NCI-H1417 (cell line): ENCODE results near the gene TDRD1.

Experiments
- DNase-seq, 3 experiments: peaks; one replicate each; lab custom pipeline; 2025; lab: John Stamatoyannopoulos, UW

The TDRD1 gene

DNA sequence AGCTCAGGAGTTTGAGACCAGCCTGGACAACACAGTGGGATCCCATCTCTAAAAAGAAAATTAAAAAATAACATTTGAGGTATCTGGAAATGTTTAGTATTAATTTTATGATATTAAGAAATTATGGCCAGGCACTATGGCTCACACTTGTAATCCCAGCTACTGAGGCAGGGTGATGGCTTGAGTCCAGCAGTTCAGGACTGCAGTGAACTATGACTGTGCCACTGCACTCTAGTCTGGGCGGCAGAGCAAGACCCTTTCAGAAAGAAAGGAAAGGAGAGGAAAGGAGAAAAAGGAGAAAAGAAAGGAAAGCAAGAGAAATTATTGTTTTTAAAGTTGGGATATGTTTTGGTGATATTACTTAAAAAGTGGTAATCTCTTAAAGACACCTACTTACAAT, 2.6 kb upstream of the TDRD1 start:
- no peak for DNase-seq

DNA sequence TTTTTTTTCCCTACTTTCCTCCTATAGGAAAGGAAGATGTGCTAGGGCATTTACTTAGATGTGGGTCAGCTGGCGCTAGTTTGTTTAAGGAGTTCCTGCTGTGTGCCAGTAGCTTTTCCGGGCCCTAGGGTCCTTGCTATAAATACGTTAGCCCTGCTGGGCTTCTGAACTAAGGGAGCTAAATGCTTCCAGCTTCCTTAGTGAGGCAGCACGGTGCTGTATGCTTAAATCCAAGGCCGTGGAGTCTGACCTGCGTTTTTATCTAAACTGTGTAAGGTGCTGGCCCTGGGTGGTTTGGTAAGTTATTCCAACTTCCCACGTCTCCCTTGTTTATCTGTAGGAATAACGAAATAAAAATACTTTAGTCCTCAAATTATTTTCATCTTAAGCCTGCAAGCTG, 594 bp downstream of the TDRD1 start:
- DNase-seq, result no peak

DNA sequence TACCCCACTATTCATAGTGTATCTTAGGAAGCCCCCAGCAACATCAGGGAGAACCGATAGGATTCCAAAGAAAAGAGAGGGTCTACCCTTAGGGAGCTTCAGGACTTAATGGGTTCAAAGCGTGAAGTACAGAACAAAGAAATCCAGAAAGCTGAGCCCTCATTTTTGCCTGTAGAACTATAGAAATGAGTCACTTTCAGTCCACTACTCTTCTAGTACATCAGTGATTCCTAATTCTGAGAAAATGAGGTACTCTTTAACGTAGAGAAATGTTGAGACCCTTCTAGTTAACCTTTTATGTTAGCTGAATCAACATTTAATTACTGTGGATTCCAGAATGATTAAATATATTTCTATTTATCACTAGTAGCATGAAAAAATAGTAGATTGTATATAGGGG, 1.8 kb downstream of the TDRD1 start:
- no peak for DNase-seq

DNA sequence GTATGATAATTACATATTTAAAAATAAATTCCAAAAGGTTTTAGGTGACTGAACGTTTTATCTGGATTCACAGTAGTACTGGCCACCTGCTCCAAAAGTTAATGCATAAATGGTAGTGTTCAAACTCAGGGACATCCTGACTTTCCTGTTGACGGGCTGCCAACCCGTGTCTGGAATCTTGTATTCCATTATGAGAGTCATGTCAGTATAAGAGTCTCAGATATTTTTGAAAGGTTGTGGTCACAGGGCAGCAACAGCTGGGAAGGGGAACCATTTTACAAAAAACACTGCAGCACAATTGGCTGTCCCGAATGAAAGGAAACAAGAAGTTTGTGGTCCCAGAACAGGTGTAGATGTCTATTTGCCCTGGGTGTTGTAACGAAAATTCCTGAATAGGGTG, 2.8 kb downstream of the TDRD1 start:
- DNase-seq, result no peak

DNA sequence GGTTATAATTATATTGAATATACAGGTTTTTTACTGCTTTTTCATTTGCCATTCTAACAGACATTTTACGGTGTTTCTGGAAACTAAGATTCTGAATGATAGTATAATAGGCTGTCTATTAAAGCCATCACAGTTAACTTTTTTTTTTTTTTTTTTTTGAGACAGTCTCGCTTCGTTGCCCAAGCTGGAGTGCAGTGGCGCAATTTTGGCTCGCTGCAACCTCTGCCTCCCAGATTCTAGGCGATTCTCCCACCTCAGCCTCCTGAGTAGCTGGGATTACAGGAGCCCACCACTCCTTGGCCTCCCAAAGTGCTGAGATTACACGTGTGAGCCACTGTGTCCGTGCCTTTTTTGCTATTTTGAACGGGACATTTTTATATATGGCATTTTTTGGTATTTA, 4.4 kb downstream of the TDRD1 start:
- DNase-seq, result no peak

DNA sequence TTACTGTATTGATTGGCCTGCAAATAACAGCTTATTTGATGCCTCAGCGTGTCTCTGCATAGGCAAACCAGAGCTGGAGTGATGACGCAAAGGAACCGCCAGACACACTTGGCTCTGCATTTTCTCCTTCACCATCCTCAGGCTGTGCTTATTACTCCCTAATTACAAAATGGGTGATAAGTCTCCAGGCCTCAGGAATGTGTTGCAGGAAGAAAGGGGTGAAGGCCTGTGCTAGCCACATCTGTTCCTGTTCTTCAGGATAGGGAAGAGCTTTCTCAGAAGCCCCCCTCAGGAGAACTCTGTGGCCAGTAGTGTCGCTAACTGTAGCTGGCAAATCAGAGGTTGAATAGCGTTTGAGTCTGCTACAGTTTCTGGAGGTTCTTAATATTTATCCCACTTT, 5.1 kb downstream of the TDRD1 start:
- DNase-seq, result no peak

DNA sequence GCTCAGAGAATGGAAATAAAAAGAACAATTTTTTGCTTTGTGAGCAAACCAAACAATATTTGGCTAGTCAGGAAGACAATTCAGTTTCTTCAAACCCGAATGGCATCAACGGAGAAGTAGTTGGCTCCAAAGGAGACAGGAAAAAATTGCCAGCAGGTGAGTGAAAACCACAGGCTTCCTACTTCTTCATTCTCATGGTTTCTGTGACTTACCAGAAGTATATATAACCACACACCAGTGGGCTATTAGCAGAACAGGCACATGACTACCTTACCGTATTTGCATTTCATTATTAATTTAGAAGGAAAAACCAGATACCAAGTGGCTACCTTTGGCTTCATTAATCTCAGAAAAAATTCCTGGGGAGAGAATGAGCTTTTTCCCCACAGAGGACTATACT, 8.8 kb downstream of the TDRD1 start:
- DNase-seq, result no peak

DNA sequence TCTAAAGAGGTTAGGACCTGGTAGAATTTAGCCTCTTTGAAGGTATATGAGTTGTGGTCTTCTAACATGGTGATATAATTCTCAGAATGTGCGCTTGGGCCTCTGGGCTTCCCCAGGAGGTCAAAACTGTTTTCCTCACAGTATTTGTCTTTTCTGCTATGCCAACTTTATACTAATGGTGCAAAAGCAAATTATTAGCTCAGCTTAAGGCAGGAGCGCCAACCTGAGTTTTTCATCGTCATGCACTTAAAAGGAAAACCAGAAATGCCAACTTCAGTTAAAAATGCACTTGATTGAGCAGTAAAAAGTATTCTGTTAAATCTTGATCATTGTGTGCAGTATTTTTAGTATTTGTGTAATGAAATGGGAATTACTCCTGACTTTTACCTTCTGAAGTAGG, 9.7 kb downstream of the TDRD1 start:
- no peak for DNase-seq

DNA sequence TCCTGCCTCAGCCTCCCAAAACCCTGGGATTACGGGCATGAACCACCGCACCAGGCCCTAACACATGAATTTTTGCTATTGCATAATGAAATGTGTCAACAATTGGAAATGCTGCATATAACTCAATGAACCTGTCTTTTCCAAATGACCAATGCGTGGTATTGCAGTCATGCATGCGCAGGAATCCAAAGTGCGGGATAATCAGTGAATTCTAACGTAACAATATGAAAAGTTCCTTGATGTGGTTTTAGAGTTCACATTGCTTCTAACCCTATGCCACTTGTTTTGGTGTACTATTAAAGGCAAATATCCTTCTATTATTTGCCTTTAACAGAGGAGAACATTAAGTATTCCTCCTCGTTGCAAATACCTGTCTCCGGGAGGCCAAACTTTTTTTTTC, 10.5 kb downstream of the TDRD1 start:
- no peak for DNase-seq

DNA sequence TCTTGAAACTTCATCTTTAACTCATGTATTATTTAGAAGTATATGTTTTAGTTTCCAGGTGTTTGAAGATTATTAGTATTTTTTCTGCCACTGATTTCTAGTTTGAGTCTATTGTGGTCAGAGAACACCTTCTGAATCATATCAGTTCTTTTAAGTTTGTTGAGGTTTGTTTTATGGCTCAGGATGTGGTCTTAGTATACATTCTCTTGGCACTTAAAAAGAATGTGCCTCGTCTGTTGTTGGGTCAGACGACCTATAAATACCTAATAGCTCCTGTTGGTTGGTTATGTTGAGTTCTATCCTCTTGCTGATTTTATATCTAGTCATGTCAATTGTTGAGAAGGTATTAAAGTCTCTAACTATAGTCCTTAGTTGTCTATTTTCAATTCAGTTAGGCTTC, 15.9 kb downstream of the TDRD1 start:
- no peak for DNase-seq

DNA sequence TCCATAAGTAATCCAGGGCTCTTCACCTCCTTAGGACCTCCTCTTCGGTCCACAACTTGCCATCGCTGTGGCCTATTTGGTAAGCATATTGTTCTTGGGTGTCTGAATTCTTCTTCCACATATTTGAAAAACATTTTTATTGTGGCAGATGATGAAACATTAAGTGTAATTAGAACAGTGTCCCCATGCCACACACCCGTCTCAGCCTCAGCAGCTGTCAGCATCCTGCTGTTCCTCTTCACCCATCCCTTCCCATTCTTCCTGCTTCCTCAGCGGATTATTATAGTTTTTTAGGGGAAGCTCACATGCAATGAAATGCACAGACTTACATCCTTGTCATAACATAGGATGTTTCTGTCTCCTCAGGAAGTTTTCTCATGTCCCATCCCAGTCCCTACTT, 20.1 kb downstream of the TDRD1 start:
- DNase-seq, result no peak

DNA sequence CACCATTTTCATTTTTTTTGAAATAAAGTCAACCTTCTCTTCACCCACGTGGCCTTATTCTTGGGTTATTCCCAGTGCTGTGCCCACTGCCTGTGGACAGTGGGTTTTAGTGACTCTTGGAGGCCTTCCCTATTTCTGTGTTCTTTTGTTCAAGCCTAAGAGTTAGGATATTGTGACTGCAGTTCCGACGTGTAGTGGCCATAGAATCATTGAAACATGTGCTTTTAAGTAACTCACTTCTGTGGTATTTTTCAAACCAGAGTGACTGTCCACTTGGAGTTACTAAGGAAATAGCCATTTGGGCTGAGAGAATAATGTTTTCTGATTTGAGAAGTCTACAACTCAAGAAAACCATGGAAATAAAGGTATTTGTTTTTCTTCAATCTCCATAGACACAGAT, 23.7 kb downstream of the TDRD1 start:
- no peak for DNase-seq

DNA sequence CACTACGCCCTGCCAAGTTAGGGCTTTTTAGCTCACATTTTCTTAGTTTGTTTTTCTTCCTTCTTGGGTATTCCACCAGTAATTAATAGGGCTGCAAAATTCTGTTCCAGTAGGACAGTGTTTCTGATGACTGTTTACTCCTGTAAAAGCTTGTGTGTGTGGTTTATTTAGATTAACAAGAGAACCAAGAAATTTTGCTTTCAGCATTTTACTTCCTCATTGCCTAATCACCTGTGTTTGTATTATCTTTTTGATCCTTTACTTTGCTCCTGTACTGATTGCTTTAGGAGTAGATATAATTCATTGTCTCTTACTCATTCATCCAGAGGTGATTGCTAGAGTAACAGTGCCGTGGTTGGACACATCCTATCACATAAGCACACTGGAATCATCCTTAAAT, 27.7 kb downstream of the TDRD1 start:
- no peak for DNase-seq

DNA sequence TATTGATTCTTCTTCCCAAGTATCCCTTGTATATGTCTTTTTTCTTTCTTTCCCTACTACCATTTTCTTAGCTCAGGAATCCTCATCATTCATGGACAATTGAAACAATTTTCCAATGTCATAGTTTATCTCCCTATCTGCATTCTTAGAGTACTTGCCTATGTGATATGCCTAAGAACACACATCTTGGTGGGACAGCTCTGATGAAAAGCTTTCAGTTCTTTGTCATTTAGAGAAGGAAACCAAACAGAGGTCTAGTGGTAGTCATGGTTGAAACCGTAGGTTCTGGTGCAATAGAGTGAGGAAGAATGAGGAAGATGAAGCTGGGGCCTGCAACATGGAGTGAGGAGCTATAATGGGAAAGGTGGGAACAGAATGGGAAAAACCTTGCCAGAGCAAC, 28.2 kb downstream of the TDRD1 start:
- DNase-seq, result no peak

DNA sequence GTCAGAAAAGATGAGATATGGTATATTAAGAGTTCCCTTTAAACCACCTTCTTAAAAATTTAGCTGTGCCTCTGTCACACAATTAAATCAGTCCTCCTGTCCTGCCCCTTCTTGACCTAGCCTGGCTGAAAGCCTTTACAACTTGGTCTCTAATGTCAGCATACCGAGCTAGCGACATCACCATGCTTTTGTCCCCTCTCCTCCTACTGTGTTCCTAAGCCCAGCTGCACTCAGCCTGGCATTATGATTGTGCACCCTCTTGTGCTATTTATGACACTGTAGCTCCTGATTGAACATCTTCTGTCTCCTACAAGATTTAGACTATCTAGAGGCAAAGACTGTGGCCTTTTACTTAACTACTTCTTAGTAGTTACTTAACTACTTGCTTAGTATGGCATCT, 29.2 kb downstream of the TDRD1 start:
- peak in 1 of 3 experiments; percentile 3 for DNase-seq

DNA sequence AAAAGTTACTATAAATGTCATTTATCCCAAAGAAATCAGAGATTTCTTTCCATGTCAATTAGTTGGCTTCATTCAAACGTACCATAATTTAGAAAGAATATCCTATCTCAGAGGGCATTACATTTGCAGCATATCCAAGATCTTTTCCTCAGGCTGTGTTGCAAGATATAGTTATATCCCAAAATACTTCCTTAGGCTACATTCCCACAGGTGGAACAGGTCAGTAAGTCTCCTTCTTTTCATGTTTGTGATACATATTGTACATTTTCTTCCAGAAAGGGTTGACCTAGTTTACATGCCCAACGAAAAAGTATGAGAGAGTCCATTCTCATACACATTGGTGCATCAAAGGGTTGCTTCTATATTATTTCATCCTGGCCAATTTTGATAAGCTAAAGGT, 33.0 kb downstream of the TDRD1 start:
- no peak for DNase-seq

DNA sequence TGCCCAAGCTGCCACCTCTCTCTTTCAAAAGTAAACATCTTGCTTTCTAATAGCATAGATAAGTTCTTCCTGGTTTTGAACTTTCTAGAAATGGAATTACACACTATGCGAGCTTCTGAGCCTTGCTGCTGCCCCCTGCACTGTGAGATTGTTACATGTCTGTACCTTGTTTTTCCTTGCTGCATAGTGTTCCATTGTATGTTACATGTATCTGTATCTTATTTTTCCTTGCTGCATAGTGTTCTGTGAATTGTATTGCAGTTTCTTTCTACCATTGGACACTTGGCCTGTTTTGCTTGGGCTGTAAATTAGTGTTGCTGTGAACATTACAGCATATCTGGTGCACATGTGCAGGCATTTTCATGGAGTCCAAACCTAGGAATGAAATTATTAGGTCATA, 35.9 kb downstream of the TDRD1 start:
- DNase-seq, result no peak

DNA sequence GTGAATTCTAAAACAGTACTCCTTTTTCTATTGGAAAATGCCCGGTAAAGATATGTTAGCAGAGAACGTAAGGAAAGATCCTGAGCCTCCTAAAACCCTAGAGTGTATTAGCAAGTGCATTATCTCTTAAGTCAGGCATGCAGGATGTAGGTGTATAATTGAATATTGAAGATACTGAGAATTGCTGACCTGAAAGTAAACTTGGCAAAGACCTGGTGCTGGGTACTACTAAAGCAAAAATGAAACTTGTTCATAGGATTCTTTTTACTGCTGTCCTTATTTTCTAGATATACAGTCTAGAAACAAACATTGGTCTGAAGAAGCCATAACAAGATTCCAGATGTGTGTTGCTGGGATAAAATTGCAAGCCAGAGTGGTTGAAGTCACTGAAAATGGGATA, 41.1 kb downstream of the TDRD1 start:
- no peak for DNase-seq

DNA sequence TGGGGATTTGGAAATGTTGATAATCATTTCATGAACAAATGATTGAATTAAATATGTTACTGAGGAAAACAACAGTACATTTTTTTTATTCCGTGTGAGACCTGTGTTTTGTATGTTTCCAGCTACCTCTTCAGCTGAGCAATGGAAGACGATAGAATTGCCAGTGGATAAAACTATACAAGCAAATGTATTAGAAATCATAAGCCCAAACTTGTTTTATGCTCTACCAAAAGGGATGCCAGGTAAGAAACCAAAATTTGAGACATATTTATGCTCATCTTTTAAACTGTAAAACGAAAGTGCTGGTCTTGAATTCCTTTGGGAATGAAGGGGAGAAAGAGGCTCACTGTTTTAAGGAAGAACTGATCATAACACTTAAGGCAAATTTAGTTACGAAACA, 42.1 kb downstream of the TDRD1 start:
- DNase-seq, result no peak

DNA sequence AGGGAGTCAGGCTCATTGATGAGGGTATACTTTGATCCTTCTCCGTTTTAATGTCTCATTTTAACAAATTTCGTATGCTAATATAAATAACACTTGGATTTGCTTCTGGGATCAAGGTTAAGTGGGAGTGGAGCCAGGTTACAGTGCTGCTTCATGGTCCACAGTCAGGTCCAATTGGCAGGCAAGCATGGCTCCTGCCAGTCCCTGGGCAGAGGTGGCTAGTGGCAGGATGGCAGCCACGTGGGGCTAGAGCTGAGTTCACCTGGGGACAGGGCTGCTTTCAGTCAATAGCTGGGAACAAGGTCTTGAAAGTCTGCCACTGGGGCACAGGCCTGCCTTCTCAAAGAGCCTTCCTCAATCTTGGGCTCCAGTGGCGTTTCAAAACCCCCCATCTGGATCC, 43.9 kb downstream of the TDRD1 start:
- no peak for DNase-seq

DNA sequence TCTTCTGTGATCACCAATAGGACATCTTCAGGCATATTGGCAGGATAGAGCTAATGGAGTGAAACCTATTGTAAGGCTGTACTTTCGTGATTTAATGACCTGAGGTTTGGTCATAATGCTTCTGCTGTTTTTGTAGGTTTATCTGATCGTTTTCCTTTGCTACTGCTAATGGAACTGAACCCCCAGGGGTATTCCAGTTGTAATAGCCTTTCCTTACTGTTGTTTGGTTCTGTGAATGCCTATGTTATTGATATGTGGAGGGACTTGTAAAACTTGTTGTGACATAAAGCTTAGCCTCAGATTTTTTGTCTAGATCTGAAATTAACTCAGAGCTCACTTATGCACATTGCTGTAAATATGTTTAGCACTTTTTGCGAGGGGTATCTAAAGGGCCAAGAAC, 49.0 kb downstream of the TDRD1 start:
- DNase-seq, result no peak

DNA sequence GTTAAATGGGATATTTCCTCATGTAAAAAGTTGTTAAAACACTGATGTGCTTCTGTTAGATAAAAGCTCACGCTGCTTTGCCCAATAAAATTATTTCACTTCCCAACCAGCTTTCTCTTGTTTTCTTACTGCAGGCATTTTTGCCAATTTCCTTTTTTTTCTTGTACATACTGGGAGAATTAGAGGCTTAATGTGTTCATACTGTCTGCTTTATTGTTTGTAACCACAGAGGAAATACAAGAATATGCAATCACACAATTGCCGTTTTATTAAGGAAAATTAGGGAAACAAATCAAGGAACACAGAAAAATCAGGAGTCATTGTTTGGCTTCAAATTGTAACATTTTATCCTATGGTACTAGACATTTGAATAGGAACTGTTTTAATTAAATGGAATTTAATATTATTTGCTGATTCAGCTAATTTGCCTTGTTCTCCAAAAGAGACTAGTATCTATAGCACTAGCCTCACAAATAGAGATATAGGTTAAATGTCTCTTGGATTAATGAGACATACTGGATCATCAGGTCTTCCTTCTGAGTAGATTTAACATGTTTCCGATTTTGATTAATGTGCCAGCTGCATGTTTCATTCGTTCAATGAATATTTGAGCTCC, 53.5 kb downstream of the TDRD1 start:
- no peak for DNase-seq

DNA sequence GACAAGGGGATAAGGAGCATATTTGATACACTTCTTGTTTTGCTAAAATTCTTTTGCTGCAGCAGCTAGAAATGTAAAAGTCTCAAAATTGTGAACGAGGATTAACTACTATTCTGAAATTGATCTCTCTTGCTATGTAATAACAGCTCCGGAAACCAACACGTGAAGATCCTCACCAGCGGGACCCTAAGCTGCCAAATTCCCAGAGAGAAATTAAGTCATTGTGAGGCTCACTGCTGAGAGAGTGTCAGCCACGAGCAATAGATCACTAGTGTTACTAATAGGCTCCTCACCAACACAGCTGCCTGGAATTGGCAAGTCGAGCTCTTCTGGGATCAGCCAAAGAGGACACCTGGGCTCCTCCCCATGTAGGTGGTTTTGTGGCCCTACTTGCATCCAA, 54.3 kb downstream of the TDRD1 start:
- no peak for DNase-seq

DNA sequence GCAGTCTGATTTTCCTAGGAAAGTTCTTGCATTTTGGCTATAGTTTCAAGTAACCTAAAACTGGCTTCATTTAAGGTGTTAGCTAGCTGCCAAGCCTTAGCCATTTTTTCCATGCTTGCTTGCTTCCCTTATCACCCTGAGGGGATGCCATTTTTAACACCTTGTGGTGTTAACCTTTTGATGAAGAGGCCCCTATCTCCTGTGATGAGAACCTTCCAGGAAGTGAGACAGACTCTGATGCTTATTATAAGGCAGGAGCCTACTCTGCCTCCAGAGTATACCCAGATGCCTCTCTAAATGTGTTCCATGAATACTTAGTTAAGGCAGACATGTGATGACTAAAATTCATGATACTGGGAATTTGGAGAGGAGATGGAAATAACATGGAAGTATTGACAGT, 55.0 kb downstream of the TDRD1 start:
- DNase-seq, result no peak
